Measurements from ENCODE around the gene TCF4.
A peak's percentile ranks its signal among the peaks of the same experiment; 100 is the strongest.

TCF4 gene

DNA sequence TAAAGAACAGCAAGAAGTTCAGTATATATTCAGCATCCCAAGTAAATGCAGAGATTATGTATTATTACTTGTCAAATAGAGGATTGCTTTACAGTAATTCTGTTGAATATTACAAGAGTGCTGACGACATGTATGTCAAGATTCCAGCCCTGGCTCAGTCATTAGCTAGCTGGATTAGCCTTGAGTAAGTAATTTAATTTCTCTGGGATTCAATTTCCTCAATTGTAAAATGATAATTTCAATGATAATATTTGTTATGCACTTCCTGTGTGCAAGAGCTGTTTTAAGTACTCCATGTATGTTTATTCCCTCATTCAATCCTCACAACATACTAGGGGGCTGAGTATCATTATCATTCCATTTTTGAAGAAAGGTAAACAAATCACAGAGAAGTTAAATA, 44.0 kb downstream of the TCF4 start:
- H2AFZ ChIP-seq (ENCODE audit: low read length, unreplicated experiment): no peak overlapping the region
- H3K27me3 ChIP-seq (ENCODE audit: insufficient read depth, low read length): no peaks in the 10 kb centered on the region
- H3K4me1 ChIP-seq (ENCODE audit: control insufficient read depth, insufficient read depth, low read length, unreplicated experiment): peaks cover 5% of the 10 kb centered on the region
- no peak overlapping the region for H3K27ac ChIP-seq (ENCODE audit: low read depth, low read length)
- H3K36me3 ChIP-seq (ENCODE audit: insufficient read depth, low read length): no peaks in the 10 kb centered on the region
- H3K79me2 ChIP-seq (ENCODE audit: control insufficient read depth, insufficient read depth, low read length, unreplicated experiment): peaks cover 14% of the 10 kb centered on the region
- no peak overlapping the region for H3K4me3 ChIP-seq (ENCODE audit: low read depth, low read length)

DNA sequence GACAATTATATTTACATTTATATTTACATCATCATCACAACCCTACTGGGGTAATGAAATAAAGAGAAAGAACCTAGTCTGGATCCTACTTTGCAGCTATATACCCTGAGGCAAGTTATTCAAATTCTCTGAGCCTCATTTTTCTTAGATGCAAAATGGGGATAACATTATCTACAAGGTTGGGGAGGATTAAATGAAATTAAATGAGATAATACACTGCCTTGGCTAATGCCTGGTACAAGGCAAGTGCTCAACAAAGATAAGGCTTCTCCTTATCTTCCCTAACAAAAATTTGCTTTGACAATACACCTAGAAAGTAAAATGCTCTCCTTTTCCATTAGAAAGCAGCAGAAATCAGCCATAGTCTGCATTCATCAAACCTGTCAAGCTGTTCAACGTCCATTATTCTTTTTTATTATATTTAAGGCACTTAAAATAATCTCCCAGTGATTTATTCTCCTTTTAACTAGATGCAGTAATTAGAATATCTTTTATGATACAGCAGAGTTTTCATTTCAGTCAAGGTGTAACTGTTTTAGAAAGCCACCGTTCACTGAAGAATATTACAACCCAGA, 44.8 kb downstream of the TCF4 start:
- Histone ChIP-seq H2AFZ (ENCODE audit: low read length, unreplicated experiment) (no peak overlapping the region), H3K4me1 (ENCODE audit: control insufficient read depth, insufficient read depth, low read length, unreplicated experiment) (peaks cover 5% of the 10 kb centered on the region), H3K79me2 (ENCODE audit: control insufficient read depth, insufficient read depth, low read length, unreplicated experiment) (peaks cover 14% of the 10 kb centered on the region), H3K27ac (ENCODE audit: low read depth, low read length) (no peak overlapping the region), H3K27me3 (ENCODE audit: insufficient read depth, low read length) (no peaks in the 10 kb centered on the region), H3K36me3 (ENCODE audit: insufficient read depth, low read length) (no peaks in the 10 kb centered on the region), H3K4me3 (ENCODE audit: low read depth, low read length) (no peak overlapping the region)

DNA sequence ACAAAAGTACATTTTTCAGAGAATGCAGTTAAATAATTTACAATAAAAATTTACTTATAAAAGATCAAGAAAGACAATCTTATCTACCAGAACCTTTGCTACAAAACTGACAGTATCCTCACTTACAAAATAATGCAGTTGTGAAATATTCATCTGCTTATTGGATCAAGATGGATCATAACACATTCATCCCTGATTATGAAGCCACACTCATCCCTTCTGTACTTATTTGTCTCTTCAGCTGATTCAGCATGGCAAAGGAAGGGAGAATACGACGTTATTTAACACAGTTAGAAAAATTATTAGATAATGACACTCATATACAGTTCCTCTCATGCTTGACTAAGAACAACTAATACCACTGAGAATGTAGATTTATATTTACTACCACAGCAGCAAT, 46.4 kb downstream of the TCF4 start:
- Histone ChIP-seq H3K27ac (ENCODE audit: low read depth, low read length) (no peak overlapping the region), H3K4me3 (ENCODE audit: low read depth, low read length) (no peak overlapping the region), H3K27me3 (ENCODE audit: insufficient read depth, low read length) (no peaks in the 10 kb centered on the region), H3K4me1 (ENCODE audit: control insufficient read depth, insufficient read depth, low read length, unreplicated experiment) (peaks cover 3% of the 10 kb centered on the region), H2AFZ (ENCODE audit: low read length, unreplicated experiment) (no peak overlapping the region), H3K79me2 (ENCODE audit: control insufficient read depth, insufficient read depth, low read length, unreplicated experiment) (peaks cover 11% of the 10 kb centered on the region), H3K36me3 (ENCODE audit: insufficient read depth, low read length) (no peaks in the 10 kb centered on the region)

- no peak overlapping the region for H2AFZ ChIP-seq (ENCODE audit: low read length, unreplicated experiment)
- no peaks in the 10 kb centered on the region for H3K27me3 ChIP-seq (ENCODE audit: insufficient read depth, low read length)
- peaks cover 8% of the 10 kb centered on the region for H3K79me2 ChIP-seq (ENCODE audit: control insufficient read depth, insufficient read depth, low read length, unreplicated experiment)
- H3K4me1 ChIP-seq (ENCODE audit: control insufficient read depth, insufficient read depth, low read length, unreplicated experiment): peaks cover 8% of the 10 kb centered on the region
- H3K4me3 ChIP-seq (ENCODE audit: low read depth, low read length): no peak overlapping the region
- no peaks in the 10 kb centered on the region for H3K36me3 ChIP-seq (ENCODE audit: insufficient read depth, low read length)
- no peak overlapping the region for H3K27ac ChIP-seq (ENCODE audit: low read depth, low read length)
Measured at GRCh38 chr18:55539240-55539639, 48.8 kb downstream of the TCF4 start.

- Histone ChIP-seq H3K79me2 (ENCODE audit: control insufficient read depth, insufficient read depth, low read length, unreplicated experiment) (peaks cover 18% of the 10 kb centered on the region), H3K27ac (ENCODE audit: low read depth, low read length) (no peak overlapping the region), H2AFZ (ENCODE audit: low read length, unreplicated experiment) (no peak overlapping the region), H3K4me3 (ENCODE audit: low read depth, low read length) (peak overlapping the region; percentile 20; the same call in 1 of the 2 replicates), H3K36me3 (ENCODE audit: insufficient read depth, low read length) (no peaks in the 10 kb centered on the region), H3K4me1 (ENCODE audit: control insufficient read depth, insufficient read depth, low read length, unreplicated experiment) (peaks cover 10% of the 10 kb centered on the region), H3K27me3 (ENCODE audit: insufficient read depth, low read length) (no peaks in the 10 kb centered on the region)
Measured at GRCh38 chr18:55534996-55535395, 53.0 kb downstream of the TCF4 start.

DNA sequence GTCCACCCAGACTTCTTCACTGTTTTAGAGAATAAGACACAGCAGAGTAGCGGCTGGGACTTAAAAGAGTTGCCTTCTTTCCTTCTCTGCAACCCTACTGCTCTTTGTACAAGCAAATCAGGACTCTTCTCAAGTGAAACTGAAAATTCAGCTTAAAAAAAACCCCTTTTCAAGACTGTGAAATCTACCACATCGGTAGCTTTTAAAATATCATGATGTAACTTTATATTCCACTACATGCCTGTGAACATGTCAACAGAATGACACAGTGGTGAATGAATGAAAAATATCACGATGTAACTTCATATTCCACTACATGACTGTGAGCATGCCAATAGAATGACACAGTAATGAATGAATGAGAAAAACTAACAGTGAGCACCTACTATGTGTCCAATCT, 53.4 kb downstream of the TCF4 start:
- H3K4me1 ChIP-seq (ENCODE audit: control insufficient read depth, insufficient read depth, low read length, unreplicated experiment): peaks cover 10% of the 10 kb centered on the region
- peak overlapping the region; percentile 32 for H2AFZ ChIP-seq (ENCODE audit: low read length, unreplicated experiment)
- no peak overlapping the region for H3K27ac ChIP-seq (ENCODE audit: low read depth, low read length)
- no peaks in the 10 kb centered on the region for H3K27me3 ChIP-seq (ENCODE audit: insufficient read depth, low read length)
- H3K36me3 ChIP-seq (ENCODE audit: insufficient read depth, low read length): no peaks in the 10 kb centered on the region
- peak overlapping the region; percentile 20; the same call in 1 of the 2 replicates for H3K4me3 ChIP-seq (ENCODE audit: low read depth, low read length)
- H3K79me2 ChIP-seq (ENCODE audit: control insufficient read depth, insufficient read depth, low read length, unreplicated experiment): peaks cover 18% of the 10 kb centered on the region

DNA sequence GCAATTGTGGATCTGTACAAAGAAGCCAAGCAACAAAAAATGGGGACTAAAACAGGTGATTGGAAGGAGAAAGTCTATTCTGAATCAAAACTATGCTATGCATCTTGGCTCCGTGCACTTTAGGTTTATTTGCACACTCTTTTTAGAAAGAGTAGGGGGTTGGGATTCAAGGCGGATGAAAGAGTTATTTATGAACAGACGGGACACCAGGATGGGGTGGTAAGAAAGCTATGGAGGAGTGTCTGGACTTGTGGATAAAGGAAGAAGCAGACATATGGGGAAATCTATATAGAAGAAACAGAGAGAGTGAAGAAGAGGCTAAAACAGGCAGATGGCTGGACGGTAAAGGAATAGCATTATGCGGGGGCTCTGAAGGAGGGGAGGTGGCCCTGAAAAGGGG, 57.8 kb downstream of the TCF4 start:
- Histone ChIP-seq H3K27me3 (ENCODE audit: insufficient read depth, low read length) (no peaks in the 10 kb centered on the region), H3K36me3 (ENCODE audit: insufficient read depth, low read length) (no peaks in the 10 kb centered on the region), H3K27ac (ENCODE audit: low read depth, low read length) (no peak overlapping the region), H3K4me3 (ENCODE audit: low read depth, low read length) (no peak overlapping the region), H2AFZ (ENCODE audit: low read length, unreplicated experiment) (no peak overlapping the region), H3K4me1 (ENCODE audit: control insufficient read depth, insufficient read depth, low read length, unreplicated experiment) (peaks cover 10% of the 10 kb centered on the region), H3K79me2 (ENCODE audit: control insufficient read depth, insufficient read depth, low read length, unreplicated experiment) (peaks cover 14% of the 10 kb centered on the region)

DNA sequence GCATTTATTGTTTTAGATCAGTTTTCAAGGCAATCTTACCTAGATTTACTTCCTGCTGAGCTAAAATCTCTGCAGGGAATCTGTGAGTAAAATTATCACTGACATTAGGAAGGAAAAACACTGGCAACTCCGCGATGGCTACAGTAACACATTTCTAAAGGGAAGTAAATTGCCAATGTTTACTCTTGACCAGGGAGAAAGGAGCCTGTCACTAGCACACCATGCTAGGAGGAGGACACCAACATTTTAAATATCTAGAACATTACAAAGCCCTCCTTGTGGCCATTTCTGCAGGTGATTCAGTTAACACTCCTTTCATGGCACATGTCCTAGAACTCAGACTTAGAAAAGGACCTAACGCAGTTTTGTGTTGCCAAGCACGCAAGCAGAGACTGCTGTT, 58.4 kb downstream of the TCF4 start:
- Histone ChIP-seq H3K79me2 (ENCODE audit: control insufficient read depth, insufficient read depth, low read length, unreplicated experiment) (peaks cover 10% of the 10 kb centered on the region), H3K4me3 (ENCODE audit: low read depth, low read length) (no peak overlapping the region), H3K27me3 (ENCODE audit: insufficient read depth, low read length) (no peaks in the 10 kb centered on the region)

GRCh38 chr18:55525845-55526244, 62.1 kb downstream of the TCF4 start:
- H3K27ac ChIP-seq (ENCODE audit: low read depth, low read length): no peak overlapping the region
- H3K4me3 ChIP-seq (ENCODE audit: low read depth, low read length): no peak overlapping the region
- peaks cover 5% of the 10 kb centered on the region for H3K79me2 ChIP-seq (ENCODE audit: control insufficient read depth, insufficient read depth, low read length, unreplicated experiment)
- H3K27me3 ChIP-seq (ENCODE audit: insufficient read depth, low read length): no peaks in the 10 kb centered on the region
- peaks cover 6% of the 10 kb centered on the region for H3K4me1 ChIP-seq (ENCODE audit: control insufficient read depth, insufficient read depth, low read length, unreplicated experiment)
- no peaks in the 10 kb centered on the region for H3K36me3 ChIP-seq (ENCODE audit: insufficient read depth, low read length)
- H2AFZ ChIP-seq (ENCODE audit: low read length, unreplicated experiment): no peak overlapping the region

More for the DNA sequence above, 58.4 kb downstream of the TCF4 start:
- Histone ChIP-seq H3K4me1 (ENCODE audit: control insufficient read depth, insufficient read depth, low read length, unreplicated experiment) (peaks cover 5% of the 10 kb centered on the region), H2AFZ (ENCODE audit: low read length, unreplicated experiment) (no peak overlapping the region), H3K36me3 (ENCODE audit: insufficient read depth, low read length) (no peaks in the 10 kb centered on the region), H3K27ac (ENCODE audit: low read depth, low read length) (no peak overlapping the region)

DNA sequence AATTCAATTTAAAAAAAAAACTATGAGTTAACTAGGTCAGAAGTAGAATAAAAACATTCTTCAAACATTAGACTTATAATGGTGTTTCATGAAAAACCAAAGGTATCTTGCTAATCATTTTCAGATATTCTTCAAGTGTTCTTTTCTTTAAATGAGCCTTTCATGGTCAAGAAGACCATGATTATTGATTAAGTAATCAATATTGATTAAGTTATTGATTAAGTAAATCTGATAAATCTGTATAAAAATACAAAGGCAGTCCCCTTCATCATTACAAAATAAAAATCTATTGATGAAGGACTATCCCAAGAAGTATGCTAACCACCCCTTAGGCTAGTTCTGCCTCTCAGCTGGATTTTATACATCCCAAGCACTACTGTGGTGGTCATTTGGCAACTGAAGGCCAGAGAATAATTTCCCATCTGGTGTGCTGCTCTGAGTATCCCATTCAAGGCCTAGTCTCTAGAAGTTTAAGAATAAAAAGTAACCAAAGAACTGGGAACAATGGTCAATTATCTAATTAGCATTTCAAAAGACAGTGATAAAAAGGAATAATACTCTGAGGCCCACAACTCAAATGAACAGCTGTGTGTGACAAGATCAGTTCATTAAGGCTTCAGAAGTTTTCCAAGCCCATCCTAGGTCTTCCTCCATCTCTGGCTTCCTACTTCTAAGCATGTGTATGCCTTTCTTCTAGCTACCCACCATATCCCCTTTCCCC, 63.5 kb downstream of the TCF4 start:
- Histone ChIP-seq H2AFZ (ENCODE audit: low read length, unreplicated experiment) (no peak overlapping the region), H3K4me1 (ENCODE audit: control insufficient read depth, insufficient read depth, low read length, unreplicated experiment) (peaks cover 6% of the 10 kb centered on the region), H3K27me3 (ENCODE audit: insufficient read depth, low read length) (no peaks in the 10 kb centered on the region), H3K36me3 (ENCODE audit: insufficient read depth, low read length) (no peaks in the 10 kb centered on the region), H3K27ac (ENCODE audit: low read depth, low read length) (no peak overlapping the region), H3K4me3 (ENCODE audit: low read depth, low read length) (no peak overlapping the region), H3K79me2 (ENCODE audit: control insufficient read depth, insufficient read depth, low read length, unreplicated experiment) (peaks cover 5% of the 10 kb centered on the region)

DNA sequence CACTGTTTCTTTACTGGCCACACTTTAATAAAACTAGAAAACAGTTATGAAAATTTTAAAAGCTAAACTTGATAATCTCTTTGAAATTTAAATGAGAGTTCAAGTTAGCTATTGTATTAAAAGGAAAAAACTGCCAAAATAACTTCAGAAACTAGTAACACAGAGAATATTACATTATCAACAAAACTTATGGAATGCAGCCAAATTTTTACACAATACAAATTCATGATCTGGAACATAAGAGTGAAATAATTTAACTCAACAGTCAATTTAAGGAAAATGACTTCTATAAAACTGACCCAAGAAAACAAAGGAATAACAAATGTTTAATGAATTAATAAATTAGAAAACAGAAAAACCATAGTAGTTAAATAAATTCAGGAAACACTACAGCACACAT, 65.0 kb downstream of the TCF4 start:
- H3K36me3 ChIP-seq (ENCODE audit: insufficient read depth, low read length): no peaks in the 10 kb centered on the region
- H3K79me2 ChIP-seq (ENCODE audit: control insufficient read depth, insufficient read depth, low read length, unreplicated experiment): peaks cover 5% of the 10 kb centered on the region

More for the DNA sequence above, 65.0 kb downstream of the TCF4 start:
- no peak overlapping the region for H3K27ac ChIP-seq (ENCODE audit: low read depth, low read length)
- H3K4me3 ChIP-seq (ENCODE audit: low read depth, low read length): no peak overlapping the region
- H2AFZ ChIP-seq (ENCODE audit: low read length, unreplicated experiment): no peak overlapping the region
- peaks cover 6% of the 10 kb centered on the region for H3K4me1 ChIP-seq (ENCODE audit: control insufficient read depth, insufficient read depth, low read length, unreplicated experiment)
- no peaks in the 10 kb centered on the region for H3K27me3 ChIP-seq (ENCODE audit: insufficient read depth, low read length)
